Measurements from ENCODE around the gene SMARCA4.

SMARCA4 gene

GRCh38 chr19:10960314-10961072, at the start of gene SMARCA4:
SMARCA4 (plus strand) TSS chr19:10961030; CDS start chr19:10984152, 23,122 bp downstream.
- TF ChIP-seq GATA3 (IDR thresholded peaks at IDR 0.05; ENCODE audit: low read depth, low read length) (no peak), GATA2 (IDR thresholded peaks at IDR 0.05; ENCODE audit: low read depth, low read length) (no peak)

- TF ChIP-seq GATA2 (IDR thresholded peaks at IDR 0.05; ENCODE audit: low read depth, low read length), result no peak
Measured at GRCh38 chr19:10911579-10912363, 49.1 kb upstream of the SMARCA4 start.

GRCh38 chr19:10912619-10913018, 48.2 kb upstream of the SMARCA4 start:
- TF ChIP-seq GATA2 (IDR thresholded peaks at IDR 0.05; ENCODE audit: low read depth, low read length) (no peak), GATA3 (IDR thresholded peaks at IDR 0.05; ENCODE audit: low read depth, low read length) (no peak)

GRCh38 chr19:10913716-10914340, 47.0 kb upstream of the SMARCA4 start:
- no peak for TF ChIP-seq GATA2 (IDR thresholded peaks at IDR 0.05; ENCODE audit: low read depth, low read length)
- TF ChIP-seq GATA3 (IDR thresholded peaks at IDR 0.05; ENCODE audit: low read depth, low read length), result no peak

GRCh38 chr19:10915130-10916091, 45.4 kb upstream of the SMARCA4 start:
- TF ChIP-seq GATA3 (IDR thresholded peaks at IDR 0.05; ENCODE audit: low read depth, low read length), result no peak
- no peak for TF ChIP-seq GATA2 (IDR thresholded peaks at IDR 0.05; ENCODE audit: low read depth, low read length)

GRCh38 chr19:10916602-10917001, 44.2 kb upstream of the SMARCA4 start:
- TF ChIP-seq GATA2 (IDR thresholded peaks at IDR 0.05; ENCODE audit: low read depth, low read length), result no peak
- no peak for TF ChIP-seq GATA3 (IDR thresholded peaks at IDR 0.05; ENCODE audit: low read depth, low read length)

GRCh38 chr19:10918359-10918758, 42.5 kb upstream of the SMARCA4 start:
- no peak for TF ChIP-seq GATA3 (IDR thresholded peaks at IDR 0.05; ENCODE audit: low read depth, low read length)
- no peak for TF ChIP-seq GATA2 (IDR thresholded peaks at IDR 0.05; ENCODE audit: low read depth, low read length)

- TF ChIP-seq GATA3 (IDR thresholded peaks at IDR 0.05; ENCODE audit: low read depth, low read length) (no peak), GATA2 (IDR thresholded peaks at IDR 0.05; ENCODE audit: low read depth, low read length) (no peak)
Measured at GRCh38 chr19:10919352-10920287, 41.2 kb upstream of the SMARCA4 start.

GRCh38 chr19:10920288-10920655, 40.6 kb upstream of the SMARCA4 start:
- TF ChIP-seq GATA3 (IDR thresholded peaks at IDR 0.05; ENCODE audit: low read depth, low read length) (no peak), GATA2 (IDR thresholded peaks at IDR 0.05; ENCODE audit: low read depth, low read length) (no peak)

GRCh38 chr19:10920781-10921180, 40.0 kb upstream of the SMARCA4 start:
- TF ChIP-seq GATA3 (IDR thresholded peaks at IDR 0.05; ENCODE audit: low read depth, low read length) (no peak), GATA2 (IDR thresholded peaks at IDR 0.05; ENCODE audit: low read depth, low read length) (no peak)

- TF ChIP-seq GATA2 (IDR thresholded peaks at IDR 0.05; ENCODE audit: low read depth, low read length) (no peak), GATA3 (IDR thresholded peaks at IDR 0.05; ENCODE audit: low read depth, low read length) (no peak)
Measured at GRCh38 chr19:10921199-10921909, 39.5 kb upstream of the SMARCA4 start.

All from SH-SY5Y (cell line).